ENCODE results near the gene PLXND1. TPM values are rescaled to one million over a fixed set of nuclear protein-coding genes. Genes with fewer than 3 reads are reported as not detected.

PLXND1 gene
- total RNA-seq, 4 donors from 2014 or later: 155 to 300 (median 197) TPM

GRCh38 chr3:129599607-129600006, 6.9 kb downstream of the PLXND1 start:
- Histone ChIP-seq H3K27ac (peak overlapping the region; percentile 18 to 97 (median 83)), H3K27me3 (no peaks in the 10 kb centered on the region), H3K36me3 (no peaks in the 10 kb centered on the region), H3K4me1 (peaks cover 0 to 100% (median 83%) of the 10 kb centered on the region in 4 donors), H3K4me3 (peak overlapping the region in 1 of 4 donors; percentile 2), H3K9me3 (no peaks in the 10 kb centered on the region)
- DNase-seq (ENCODE audit: low spot score in 2 of 2): no peak
- 33 to 34% methylated on average over 5 of the region's 5 CpGs for WGBS, 2 donors
- TF ChIP-seq EP300 (IDR thresholded peaks at IDR 0.05) (peak in 1 of 2 donors; percentile 45), CTCF (IDR thresholded peaks at IDR 0.05) (no peak)

- Histone ChIP-seq H3K27me3 (no peaks in the 10 kb centered on the region), H3K9me3 (no peaks in the 10 kb centered on the region), H3K4me1 (peaks cover 0 to 100% (median 87%) of the 10 kb centered on the region in 4 donors), H3K4me3 (no peak overlapping the region), H3K27ac (peak overlapping the region in 3 of 4 donors; percentile 77 to 97 (median 89)), H3K36me3 (no peaks in the 10 kb centered on the region)
- no peak for DNase-seq (ENCODE audit: low spot score in 2 of 2)
- 74 to 83% methylated on average over 13 to 19 of the region's 19 CpGs for WGBS, 2 donors
- TF ChIP-seq CTCF (IDR thresholded peaks at IDR 0.05) (no peak), POLR2A (IDR thresholded peaks at IDR 0.05) (no peak), EP300 (IDR thresholded peaks at IDR 0.05) (no peak)
Observed at GRCh38 chr3:129599073-129599472, 7.4 kb downstream of the PLXND1 start.

DNA sequence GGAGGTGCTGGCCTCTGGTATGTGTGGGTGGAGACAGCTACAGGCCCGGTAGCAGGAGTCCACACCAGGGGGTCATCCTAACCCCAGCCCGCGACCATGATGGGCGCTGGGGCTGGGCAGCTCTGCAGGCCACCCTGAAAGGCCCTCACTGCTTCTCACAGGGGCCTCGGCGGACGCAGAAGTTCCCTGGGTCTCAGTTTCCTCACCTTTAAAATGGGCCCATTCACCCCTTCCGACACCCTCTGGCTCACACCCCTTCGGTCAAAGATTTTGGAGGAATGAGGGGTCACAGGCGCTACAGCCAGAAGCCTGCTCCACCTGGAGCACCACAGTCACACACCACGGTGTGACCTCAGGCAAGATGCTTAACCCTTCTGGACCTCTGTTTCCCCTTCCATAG, 8.0 kb downstream of the PLXND1 start:
- H3K4me1 ChIP-seq: peaks cover 0 to 100% (median 91%) of the 10 kb centered on the region in 4 donors
- TF ChIP-seq EP300 (IDR thresholded peaks at IDR 0.05) (no peak), CTCF (IDR thresholded peaks at IDR 0.05) (no peak), POLR2A (IDR thresholded peaks at IDR 0.05) (no peak)
- no peak overlapping the region for H3K4me3 ChIP-seq
- H3K36me3 ChIP-seq: no peaks in the 10 kb centered on the region
- no peak for DNase-seq (ENCODE audit: low spot score in 2 of 2)
- H3K9me3 ChIP-seq: no peaks in the 10 kb centered on the region
- WGBS, 2 donors: 73 to 79% methylated on average over 6 to 10 of the region's 11 CpGs
- peak overlapping the region; percentile 34 to 97 (median 83) for H3K27ac ChIP-seq
- H3K27me3 ChIP-seq: no peaks in the 10 kb centered on the region

GRCh38 chr3:129598000-129598381, 8.5 kb downstream of the PLXND1 start:
- H3K36me3 ChIP-seq: no peaks in the 10 kb centered on the region
- peaks cover 0 to 100% (median 92%) of the 10 kb centered on the region in 4 donors for H3K4me1 ChIP-seq
- no peak for TF ChIP-seq EP300 (IDR thresholded peaks at IDR 0.05)
- TF ChIP-seq CTCF (IDR thresholded peaks at IDR 0.05): no peak
- TF ChIP-seq POLR2A (IDR thresholded peaks at IDR 0.05): no peak
- peak overlapping the region; percentile 61 to 97 (median 83) for H3K27ac ChIP-seq
- no peak for DNase-seq (ENCODE audit: low spot score in 2 of 2)
- 28 to 38% methylated on average over 5 of the region's 5 CpGs for WGBS, 2 donors
- H3K9me3 ChIP-seq: no peaks in the 10 kb centered on the region
- H3K4me3 ChIP-seq: no peak overlapping the region
- no peaks in the 10 kb centered on the region for H3K27me3 ChIP-seq

DNA sequence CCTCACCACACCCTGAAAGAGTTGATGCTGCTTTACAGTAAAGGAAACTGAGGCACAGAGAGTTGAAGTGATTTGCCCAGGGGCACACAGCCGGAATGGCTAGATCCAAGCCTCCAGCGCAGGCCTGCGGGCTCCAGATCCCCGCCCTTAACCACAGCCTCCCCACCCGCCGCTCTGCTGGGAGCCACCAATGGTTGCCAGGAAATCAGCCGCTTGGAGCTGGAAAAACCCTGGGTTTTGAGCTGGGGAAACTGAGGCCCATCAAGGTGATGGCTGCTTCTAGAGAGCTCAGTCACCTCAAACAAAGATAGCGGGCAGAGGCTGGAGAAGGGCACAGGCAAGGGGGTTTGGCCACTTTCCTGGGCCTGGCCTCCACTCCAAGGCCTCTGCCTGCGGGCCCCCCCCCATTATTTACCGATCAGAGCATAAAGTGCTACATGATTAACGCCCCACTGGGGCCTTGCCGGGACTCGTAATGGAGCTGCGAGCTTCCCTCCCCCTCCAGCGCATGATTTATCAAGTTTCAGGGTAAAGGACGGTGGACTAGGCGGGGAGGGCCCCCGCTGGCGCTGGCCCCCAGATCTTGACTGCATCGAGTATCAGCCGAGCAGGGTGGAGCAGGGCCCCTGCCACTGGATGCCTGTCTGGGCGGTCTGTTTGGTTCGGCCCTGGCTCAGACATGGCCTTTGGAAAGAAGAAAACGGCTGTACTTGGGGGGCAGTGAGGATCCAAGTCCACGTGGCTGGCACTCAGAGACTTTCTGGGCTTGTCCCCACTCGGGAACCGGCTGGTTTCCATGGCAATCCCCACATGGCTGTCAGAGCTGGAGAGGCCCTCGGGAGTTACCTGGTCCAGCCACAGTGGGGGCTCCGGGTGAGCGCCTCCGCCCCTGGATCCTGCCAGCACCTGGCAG, 9.1 kb downstream of the PLXND1 start:
- TF ChIP-seq POLR2A (IDR thresholded peaks at IDR 0.05) (no peak), CTCF (IDR thresholded peaks at IDR 0.05) (no peak), EP300 (IDR thresholded peaks at IDR 0.05) (no peak)
- no peaks in the 10 kb centered on the region for H3K36me3 ChIP-seq
- H3K4me1 ChIP-seq: peaks cover 0 to 100% (median 92%) of the 10 kb centered on the region in 4 donors
- peak overlapping the region; percentile 61 to 97 (median 83) for H3K27ac ChIP-seq
- 18 to 35% methylated on average over 26 to 31 of the region's 31 CpGs for WGBS, 2 donors
- DNase-seq (ENCODE audit: low spot score in 2 of 2): no peak
- H3K27me3 ChIP-seq: no peaks in the 10 kb centered on the region
- H3K9me3 ChIP-seq: no peaks in the 10 kb centered on the region
- peak overlapping the region in 1 of 4 donors; percentile 30 for H3K4me3 ChIP-seq

All from tibial nerve (tissue), 4 donors.